K562 (cell line): Measurements from ENCODE around the gene SLC44A1. TPM values are rescaled to one million over a fixed set of nuclear protein-coding genes. Genes with fewer than 3 reads are reported as not detected.

Source experiments
- CEBPB ChIP-seq: fragments of 450-650 bp; IDR thresholded peaks from 2 replicates; pipeline ENCODE4 v1.6.1; 2016; ENCODE audit warnings: missing genetic modification characterization, missing compliant biosample characterization
- CEBPZ ChIP-seq: fragments of 150-350 bp; IDR thresholded peaks from 2 replicates; pipeline ENCODE4 v1.6.1; 2014; ENCODE audit warnings: low read depth, mild to moderate bottlenecking, low read length, borderline replicate concordance
- E2F5 ChIP-seq: sonication (generic); formaldehyde crosslinking; IDR thresholded peaks from 2 replicates; pipeline ENCODE4 v1.8.0; 2022; ENCODE audit warnings: mild to moderate bottlenecking, missing genetic modification reagents
- FOXJ3 ChIP-seq: sonication (generic); formaldehyde crosslinking; IDR thresholded peaks from 2 replicates; pipeline ENCODE4 v1.4.0; 2020; ENCODE audit warnings: mild to moderate bottlenecking, missing genetic modification reagents
- HINFP ChIP-seq: fragments of 450-650 bp; conservative IDR thresholded peaks from 2 replicates; pipeline ENCODE4 v1.6.1; 2016; ENCODE audit warnings: missing genetic modification characterization, low read depth, mild to moderate bottlenecking, control low read depth, missing compliant biosample characterization
- HMGN3 ChIP-seq: IDR thresholded peaks from 2 replicates; pipeline ENCODE4 v1.6.1; 2011; ENCODE audit warnings: borderline replicate concordance, low read depth, mild to moderate bottlenecking, mixed read lengths, low read length; ENCODE audit not compliant: insufficient read length; ENCODE audit errors: extremely low read depth
- MYC ChIP-seq, 2 experiments: fragments of 250-450 bp in 1 of 2; sonication (Bioruptor Pico) in 1 of 2; IDR thresholded peaks; 2 replicates each; pipeline versions ENCODE4 v1.5.1 to v1.6.1; 2012 to 2021; ENCODE audit warnings: low read depth in 2 of 2, borderline replicate concordance in 1 of 2, improper control_type of control experiment in 1 of 2, low read length in 1 of 2, mild to moderate bottlenecking in 1 of 2, moderate library complexity in 1 of 2
- NCOA2 ChIP-seq, 2 experiments: fragments of 450-650 bp; IDR thresholded peaks; 2 replicates each; pipeline ENCODE4 v1.6.1; 2018; ENCODE audit warnings: mild to moderate bottlenecking in 2 of 2, moderate library complexity in 1 of 2; ENCODE audit not compliant: partially characterized antibody in 2 of 2
- PKNOX1 ChIP-seq: fragments of 450-650 bp; IDR thresholded peaks from 2 replicates; pipeline ENCODE4 v1.6.1; 2016
- RFX7 ChIP-seq: fragments of 250-450 bp; sonication (Bioruptor Pico); IDR thresholded peaks from 2 replicates; pipeline ENCODE4 v1.5.1; 2021; ENCODE audit warnings: mild to moderate bottlenecking
- SMARCB1 ChIP-seq: IDR thresholded peaks from 2 replicates; pipeline ENCODE4 v1.6.1; 2011; ENCODE audit warnings: improper control_type of control experiment, low read depth; ENCODE audit not compliant: insufficient read length
- ZBTB2 ChIP-seq: fragments of 450-650 bp; IDR thresholded peaks from 2 replicates; pipeline ENCODE4 v1.6.1; 2016; ENCODE audit warnings: antibody characterized with exemption
- ZFP30 ChIP-seq: fragments of 250-450 bp; sonication (Bioruptor Pico); IDR thresholded peaks from 2 replicates; pipeline ENCODE4 v1.8.0; 2022; ENCODE audit warnings: moderate library complexity, mild to moderate bottlenecking, inconsistent platforms, borderline replicate concordance
- ZNF133 ChIP-seq: fragments of 250-450 bp; sonication (Bioruptor Pico); IDR thresholded peaks from 2 replicates; pipeline ENCODE4 v1.4.0; 2020; ENCODE audit warnings: mild to moderate bottlenecking
- ZNF280B ChIP-seq: fragments of 250-450 bp; sonication (Bioruptor Pico); IDR thresholded peaks from 2 replicates; pipeline ENCODE4 v1.5.1; 2021; ENCODE audit warnings: mild to moderate bottlenecking
- ZNF589 ChIP-seq: fragments of 200-800 bp; sonication (Bioruptor generic); IDR thresholded peaks from 2 replicates; pipeline ENCODE4 v1.6.1; 2016; ENCODE audit warnings: low read depth, missing genetic modification characterization, missing compliant biosample characterization
- polyA plus RNA-seq, 8 experiments: library from polyadenylated mRNA; depleted of rRNA in 4 of 8; stranded (reverse) in 5 of 8; unstranded in 3 of 8; fragments of >200 nt; fragmentation: Nextera tagmentation in 2 of 8; fragmentation: Illumina TruSeq in 1 of 8; extraction: Ambion mirVana in 2 of 8; extraction: Trizol in 1 of 8; gene quantifications; 2 replicates each; pipeline versions ENCODE4 v1.2.1 to v1.2.3, GENCODE V29; 2011 to 2014; ENCODE audit warnings: inconsistent platforms in 1 of 8, missing spikeins in 1 of 8
- total RNA-seq, 7 experiments: library from RNA; depleted of rRNA in 6 of 7; stranded (reverse); fragments of >200 nt in 6 of 7; fragmentation: Illumina TruSeq in 2 of 7; extraction: Trizol in 2 of 7; gene quantifications; 2 replicates each; pipeline versions ENCODE4 v1.2.1 to v1.2.3, GENCODE V29; 2011 to 2021; ENCODE audit warnings: low replicate concordance in 1 of 7

SLC44A1 gene
- total and polyA plus RNA-seq, 9 of the 15 experiments (the other 6 are each of a cell fraction or from before 2014, with no cell fraction given): 0.11 to 0.59 (median 0.30) TPM

GRCh38 chr9:105244003-105244733 lies at the start of gene SLC44A1 (continued):
- no peak for TF ChIP-seq CEBPZ
- no peak for TF ChIP-seq NCOA2 (IDR thresholded peaks at IDR 0.05; ENCODE audit: partially characterized antibody in 2 of 2)
- no peak for TF ChIP-seq ZNF589 (CRISPR knock-in tag)
- peak; percentile 65 for TF ChIP-seq HMGN3
- no peak for TF ChIP-seq HINFP (tag)
- no peak for TF ChIP-seq ZFP30 (CRISPR knock-in tag)
- no peak for TF ChIP-seq ZNF133 (CRISPR knock-in tag)
- peak; percentile 72; the same call in 1 of the 2 replicates for TF ChIP-seq E2F5 (CRISPR knock-in tag)
- TF ChIP-seq SMARCB1: no peak
- no peak for TF ChIP-seq RFX7
- TF ChIP-seq FOXJ3 (CRISPR knock-in tag): no peak
- 0 out of 2 replicates have a peak, but pooled peaks have one; percentile 43 for TF ChIP-seq ZBTB2
- no peak for TF ChIP-seq PKNOX1
- no peak for TF ChIP-seq ZNF280B (CRISPR knock-in tag)
- TF ChIP-seq CEBPB: no peak
- TF ChIP-seq MYC (IDR thresholded peaks at IDR 0.05; ENCODE audit: low read depth, low read length): peak; percentile 89
- TF ChIP-seq MYC (CRISPR knock-in tag; IDR thresholded peaks at IDR 0.05; ENCODE audit: borderline replicate concordance, low read depth): 0 out of 2 replicates have a peak, but pooled peaks have one; percentile 25
